GM21529 (cell line): ENCODE data around the gene SEMA5B.

ENCODE experiments used
- ATAC-seq: cut with Tn5 transposase; IDR thresholded peaks from one replicate; pipeline ENCODE4 v1.9.1; 2021; ENCODE audit not compliant: unreplicated experiment

Gene SEMA5B

GRCh38 chr3:122868322-122868721, 159.2 kb downstream of the SEMA5B start:
- no peak for ATAC-seq

DNA sequence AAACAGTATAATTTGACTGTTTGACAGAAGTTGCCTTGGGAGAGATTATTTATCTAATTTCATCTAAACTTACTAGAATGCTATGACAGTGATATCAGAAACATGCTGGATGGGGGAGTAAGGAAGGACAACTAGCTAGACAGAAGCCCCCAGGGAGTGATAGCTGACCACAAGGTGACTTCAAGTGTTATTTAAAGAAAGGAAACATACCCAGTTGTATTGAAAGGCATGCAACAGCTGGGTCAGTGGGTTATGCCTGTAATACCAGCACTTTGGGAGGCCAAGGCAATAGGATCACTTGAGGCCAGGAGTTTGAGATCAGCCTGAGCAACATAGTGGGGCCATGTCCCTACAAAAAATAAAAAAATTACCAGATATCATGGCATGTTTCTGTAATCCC, 163.1 kb downstream of the SEMA5B start:
- ATAC-seq: no peak

DNA sequence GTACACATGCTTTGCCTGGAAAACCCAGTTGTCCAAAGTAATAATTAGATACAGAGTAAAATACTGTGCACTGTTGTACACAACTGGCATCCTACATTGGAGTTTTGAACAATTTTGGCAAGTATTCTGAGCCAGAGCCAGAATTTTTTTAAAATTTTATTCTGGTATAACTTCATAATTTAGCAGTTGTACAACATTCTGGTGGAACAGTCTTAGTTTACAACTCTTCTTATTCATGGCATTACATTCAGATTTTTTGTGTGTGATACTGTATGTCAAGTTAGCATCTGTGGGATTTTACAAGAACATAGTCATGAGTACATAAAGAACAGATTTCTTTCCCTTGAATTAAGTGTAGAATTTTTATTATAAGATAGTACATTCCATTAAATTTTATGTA, 165.2 kb downstream of the SEMA5B start:
- no peak for ATAC-seq
